ENCODE results near the gene NLRC4. TPM values are rescaled to one million over a fixed set of nuclear protein-coding genes. Genes with fewer than 3 reads are reported as not detected.

The NLRC4 gene
- total and polyA plus RNA-seq, 8 donors, result 0.30 to 1.3 (median 0.83) TPM; not detected in 2

DNA sequence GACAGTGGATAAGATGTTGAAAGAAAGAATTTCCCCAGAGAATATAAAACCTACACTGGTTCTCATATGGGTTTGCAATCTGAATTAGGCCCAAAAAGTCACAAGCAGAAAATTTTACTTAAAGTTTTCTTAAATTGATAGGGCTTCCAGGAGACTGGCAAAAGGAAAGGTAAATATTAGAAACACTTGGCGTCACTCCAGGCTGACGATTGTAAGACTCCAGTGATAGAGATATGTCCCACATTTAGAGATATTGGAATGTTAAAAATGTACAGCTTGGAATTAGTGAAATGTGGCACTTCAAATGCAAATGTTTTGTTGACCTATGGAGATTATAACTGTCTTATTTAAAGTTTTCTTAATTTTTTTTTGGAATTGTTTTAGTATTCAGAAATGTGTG is 27.1 kb upstream of the NLRC4 start:
- TF ChIP-seq POLR2AphosphoS5 (IDR thresholded peaks at IDR 0.05), result no peak
- TF ChIP-seq CTCF (IDR thresholded peaks at IDR 0.05), result no peak
- no peak for TF ChIP-seq POLR2A (IDR thresholded peaks at IDR 0.05)
- H3K9me3 ChIP-seq, result no peaks in the 10 kb centered on the region
- DNase-seq, result peak; percentile 32 to 58
- no peaks in the 10 kb centered on the region for H3K27me3 ChIP-seq
- 27 to 52% (median 36%) methylated on average over 2 of the region's 2 CpGs for WGBS, 5 donors
- H3K36me3 ChIP-seq, result peaks cover 3 to 57% (median 50%) of the 10 kb centered on the region in 4 donors
- H3K4me1 ChIP-seq, result peaks cover 11 to 48% (median 22%) of the 10 kb centered on the region in 4 donors
- H3K27ac ChIP-seq, result no peak overlapping the region
- intact Hi-C loops (cut with DNase I; ENCODE audit: low total_unique reads), result no loop called here
- no peak overlapping the region for H3K4me3 ChIP-seq

GRCh38 chr2:32290000-32290339 is 25.3 kb upstream of the NLRC4 start:
- Histone ChIP-seq H3K27ac (no peak overlapping the region), H3K27me3 (no peaks in the 10 kb centered on the region), H3K36me3 (peaks cover 3 to 44% (median 34%) of the 10 kb centered on the region in 4 donors), H3K9me3 (no peaks in the 10 kb centered on the region), H3K4me1 (peaks cover 13 to 54% (median 22%) of the 10 kb centered on the region in 4 donors), H3K4me3 (no peak overlapping the region)
- intact Hi-C loops (cut with DNase I; ENCODE audit: low total_unique reads), result no loop called here
- TF ChIP-seq CTCF (IDR thresholded peaks at IDR 0.05) (no peak), POLR2A (IDR thresholded peaks at IDR 0.05) (no peak), EP300 (IDR thresholded peaks at IDR 0.05) (no peak), POLR2AphosphoS5 (IDR thresholded peaks at IDR 0.05) (no peak)
- 78 to 85% (median 82%) methylated on average over 2 of the region's 2 CpGs for WGBS, 5 donors
- no peak for DNase-seq

- H3K4me1 ChIP-seq, result peaks cover 16 to 60% (median 26%) of the 10 kb centered on the region in 4 donors
- intact Hi-C loops (cut with DNase I; ENCODE audit: low total_unique reads), result no loop called here
- TF ChIP-seq CTCF (IDR thresholded peaks at IDR 0.05) (no peak), EP300 (IDR thresholded peaks at IDR 0.05) (no peak), POLR2AphosphoS5 (IDR thresholded peaks at IDR 0.05) (peak in 1 of 3 donors; percentile 57)
- H3K4me3 ChIP-seq, result no peak overlapping the region
- H3K9me3 ChIP-seq, result no peaks in the 10 kb centered on the region
- 33 to 41% (median 38%) methylated on average over 4 of the region's 4 CpGs for WGBS, 5 donors
- peak overlapping the region in 2 of 5 donors; percentile 38 to 55 for H3K27ac ChIP-seq
- DNase-seq, result peak in 1 of 2 donors; percentile 56
- H3K36me3 ChIP-seq, result peaks cover 3 to 44% (median 30%) of the 10 kb centered on the region in 4 donors
- no peaks in the 10 kb centered on the region for H3K27me3 ChIP-seq
These were observed 24.7 kb upstream of the NLRC4 start for GRCh38 chr2:32289165-32289999.

DNA sequence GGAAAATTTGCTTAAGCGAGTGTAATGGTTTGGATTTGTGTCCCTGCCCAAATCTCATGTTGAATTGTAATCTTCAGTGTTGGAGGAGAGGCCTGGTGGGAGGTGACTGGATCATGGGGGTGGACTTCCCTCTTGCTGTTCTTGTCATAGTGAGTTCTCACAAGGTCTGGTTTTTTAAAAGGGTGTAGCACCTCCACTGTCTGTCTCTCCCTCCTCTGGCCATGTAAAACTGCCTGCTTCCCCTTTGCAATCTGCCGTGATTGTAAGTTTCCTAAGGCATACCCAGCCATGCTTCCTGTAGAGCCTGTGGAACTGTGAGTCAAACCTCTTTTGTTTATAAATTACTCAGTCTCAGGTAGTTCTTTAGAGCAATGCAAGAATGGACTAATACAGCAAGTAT is 19.6 kb upstream of the NLRC4 start:
- intact Hi-C loops (cut with DNase I; ENCODE audit: low total_unique reads), result no loop called here
- TF ChIP-seq POLR2AphosphoS5 (IDR thresholded peaks at IDR 0.05) (no peak), POLR2A (IDR thresholded peaks at IDR 0.05) (no peak), CTCF (IDR thresholded peaks at IDR 0.05) (no peak), EP300 (IDR thresholded peaks at IDR 0.05) (no peak)
- no peak overlapping the region for H3K4me3 ChIP-seq
- no peaks in the 10 kb centered on the region for H3K9me3 ChIP-seq
- 67 to 82% (median 78%) methylated on average over 2 of the region's 2 CpGs for WGBS, 5 donors
- peaks cover 15 to 74% (median 44%) of the 10 kb centered on the region in 4 donors for H3K4me1 ChIP-seq
- no peaks in the 10 kb centered on the region for H3K27me3 ChIP-seq
- no peak overlapping the region for H3K27ac ChIP-seq
- H3K36me3 ChIP-seq, result peaks cover 8 to 44% (median 21%) of the 10 kb centered on the region in 4 donors
- DNase-seq, result peak in 1 of 2 donors; percentile 4
